ENCODE results near the gene MYL3.

- TF ChIP-seq CTCF (conservative IDR thresholded peaks at IDR 0.05), result no peak
- no peak for TF ChIP-seq ZFX (IDR thresholded peaks at IDR 0.05)
Measured at GRCh38 chr3:46860810-46861604, 2.2 kb downstream of the MYL3 start.
